Measurements from ENCODE around the gene RASGEF1C. TPM values are rescaled to one million over a fixed set of nuclear protein-coding genes. Genes with fewer than 3 reads are reported as not detected.

RASGEF1C gene
- total RNA-seq, 2 experiments from 2014 or later: not detected

- ChIA-PET CTCF (no interaction called here), POLR2A (no interaction called here)
- H3K9me3 Mint-ChIP-seq (ENCODE audit: low read depth): peaks cover 9% of the 10 kb centered on the region
- no peak overlapping the region for H3K27ac Mint-ChIP-seq
- peaks cover 8% of the 10 kb centered on the region for H3K27me3 Mint-ChIP-seq
- ATAC-seq (no peak), DNase-seq (no peak)
- no peaks in the 10 kb centered on the region for H3K36me3 Mint-ChIP-seq (ENCODE audit: low read depth)
- intact Hi-C loops (cut with DNase I, micrococcal nuclease): no loop called here
- H3K4me1 Mint-ChIP-seq: no peaks in the 10 kb centered on the region
- H3K4me3 Mint-ChIP-seq: no peak overlapping the region
Measured at GRCh38 chr5:180143656-180144364, 65.2 kb downstream of the RASGEF1C start.

GRCh38 chr5:180142824-180143610 lies 66.0 kb downstream of the RASGEF1C start:
- ChIA-PET POLR2A (no interaction called here), CTCF (no interaction called here)
- intact Hi-C loops (cut with DNase I, micrococcal nuclease): no loop called here
- Mint-ChIP-seq H3K4me1 (no peaks in the 10 kb centered on the region), H3K27ac (no peak overlapping the region), H3K9me3 (ENCODE audit: low read depth) (peaks cover 9% of the 10 kb centered on the region), H3K27me3 (peaks cover 8% of the 10 kb centered on the region), H3K4me3 (no peak overlapping the region), H3K36me3 (ENCODE audit: low read depth) (no peaks in the 10 kb centered on the region)
- DNase-seq (no peak), ATAC-seq (no peak)

GRCh38 chr5:180142021-180142765 lies 66.8 kb downstream of the RASGEF1C start:
- Mint-ChIP-seq H3K9me3 (ENCODE audit: low read depth) (peaks cover 6% of the 10 kb centered on the region), H3K4me1 (no peaks in the 10 kb centered on the region), H3K27me3 (peaks cover 6% of the 10 kb centered on the region), H3K4me3 (no peak overlapping the region), H3K36me3 (ENCODE audit: low read depth) (no peaks in the 10 kb centered on the region), H3K27ac (no peak overlapping the region)
- no peak for ATAC-seq
- ChIA-PET POLR2A (no interaction called here), CTCF (no interaction called here)
- intact Hi-C loops (cut with DNase I, micrococcal nuclease): no loop called here
- DNase-seq: no peak

DNA sequence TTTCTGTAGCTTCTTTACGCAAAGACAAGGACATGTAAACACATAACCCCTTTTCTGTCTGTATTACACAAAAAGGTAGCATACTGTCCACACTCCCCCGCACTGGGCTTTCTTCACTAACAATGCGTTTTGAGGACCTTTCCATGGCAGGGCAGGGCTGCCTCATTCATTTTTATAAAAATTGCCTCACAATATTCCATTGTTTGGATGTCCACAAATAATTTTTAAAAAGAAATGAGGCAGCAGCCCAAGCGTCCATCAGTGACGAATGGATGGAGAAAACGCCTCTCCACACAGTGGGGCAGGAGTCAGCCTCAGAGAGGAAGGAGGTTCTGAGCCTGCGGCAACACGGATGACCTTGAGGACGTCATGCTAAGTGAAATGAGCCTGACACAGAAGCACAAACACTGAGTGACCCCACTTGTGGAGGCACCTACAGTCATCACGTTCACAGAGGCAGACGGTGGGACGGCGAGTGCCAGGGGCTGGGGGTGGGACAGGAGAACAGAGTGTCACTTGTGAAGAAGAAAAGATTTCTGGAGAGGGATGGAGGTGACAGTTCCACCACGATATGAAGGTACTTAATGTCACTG lies 67.8 kb downstream of the RASGEF1C start:
- CTCF ChIA-PET: no interaction called here
- H3K4me1 Mint-ChIP-seq: no peaks in the 10 kb centered on the region
- H3K27ac Mint-ChIP-seq: no peak overlapping the region
- H3K9me3 Mint-ChIP-seq (ENCODE audit: low read depth): no peaks in the 10 kb centered on the region
- ATAC-seq (no peak), DNase-seq (no peak)
- H3K4me3 Mint-ChIP-seq: no peak overlapping the region
- H3K27me3 Mint-ChIP-seq: peaks cover 6% of the 10 kb centered on the region
- POLR2A ChIA-PET: no interaction called here
- intact Hi-C loops (cut with DNase I, micrococcal nuclease): no loop called here
- no peaks in the 10 kb centered on the region for H3K36me3 Mint-ChIP-seq (ENCODE audit: low read depth)

DNA sequence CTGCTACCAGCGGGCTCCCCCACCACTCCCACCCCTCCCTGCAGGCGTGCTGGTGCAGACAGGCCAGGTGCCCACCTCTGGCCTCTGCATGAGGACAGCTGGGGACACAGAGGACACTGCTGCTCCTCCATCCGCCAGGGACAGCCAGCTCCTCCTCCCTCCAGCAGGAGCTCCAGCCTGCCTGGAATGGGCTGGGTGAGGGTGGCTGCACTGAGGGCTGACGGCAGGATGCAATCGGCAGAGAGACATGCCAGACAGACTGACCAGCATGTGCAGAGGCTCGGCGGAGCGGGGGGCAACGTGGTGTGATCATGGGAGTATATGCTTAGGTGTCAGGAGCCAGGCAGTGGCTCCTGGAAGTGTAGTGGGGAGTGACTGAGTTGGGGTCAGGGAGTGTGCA lies 68.4 kb downstream of the RASGEF1C start:
- no peak for ATAC-seq
- no peak overlapping the region for H3K4me3 Mint-ChIP-seq
- H3K27ac Mint-ChIP-seq: no peak overlapping the region
- ChIA-PET POLR2A (no interaction called here), CTCF (no interaction called here)
- no peaks in the 10 kb centered on the region for H3K36me3 Mint-ChIP-seq (ENCODE audit: low read depth)
- intact Hi-C loops (cut with DNase I, micrococcal nuclease): no loop called here
- no peak for DNase-seq
- no peaks in the 10 kb centered on the region for H3K4me1 Mint-ChIP-seq
- H3K9me3 Mint-ChIP-seq (ENCODE audit: low read depth): no peaks in the 10 kb centered on the region
- peaks cover 6% of the 10 kb centered on the region for H3K27me3 Mint-ChIP-seq

- Mint-ChIP-seq H3K9me3 (ENCODE audit: low read depth) (no peaks in the 10 kb centered on the region), H3K4me1 (peaks cover 4% of the 10 kb centered on the region), H3K4me3 (no peak overlapping the region), H3K27me3 (peaks cover 6% of the 10 kb centered on the region), H3K36me3 (ENCODE audit: low read depth) (no peaks in the 10 kb centered on the region), H3K27ac (no peak overlapping the region)
- ChIA-PET POLR2A (no interaction called here), CTCF (no interaction called here)
- intact Hi-C loops (cut with DNase I, micrococcal nuclease): no loop called here
- ATAC-seq (no peak), DNase-seq (no peak)
Measured at GRCh38 chr5:180140079-180140554, 68.9 kb downstream of the RASGEF1C start.

GRCh38 chr5:180139731-180140055 lies 69.3 kb downstream of the RASGEF1C start:
- peaks cover 6% of the 10 kb centered on the region for H3K27me3 Mint-ChIP-seq
- H3K4me3 Mint-ChIP-seq: no peak overlapping the region
- no peak for DNase-seq
- H3K4me1 Mint-ChIP-seq: peaks cover 8% of the 10 kb centered on the region
- ChIA-PET CTCF (no interaction called here), POLR2A (no interaction called here)
- no peaks in the 10 kb centered on the region for H3K9me3 Mint-ChIP-seq (ENCODE audit: low read depth)
- H3K36me3 Mint-ChIP-seq (ENCODE audit: low read depth): no peaks in the 10 kb centered on the region
- intact Hi-C loops (cut with DNase I, micrococcal nuclease): no loop called here
- ATAC-seq: no peak
- no peak overlapping the region for H3K27ac Mint-ChIP-seq

GRCh38 chr5:180138976-180139730 lies 69.9 kb downstream of the RASGEF1C start:
- no peaks in the 10 kb centered on the region for H3K36me3 Mint-ChIP-seq (ENCODE audit: low read depth)
- no peak overlapping the region for H3K4me3 Mint-ChIP-seq
- intact Hi-C loops (cut with DNase I, micrococcal nuclease): no loop called here
- H3K27me3 Mint-ChIP-seq: peaks cover 6% of the 10 kb centered on the region
- CTCF ChIA-PET: no interaction called here
- ATAC-seq (no peak), DNase-seq (no peak)
- POLR2A ChIA-PET: no interaction called here
- no peaks in the 10 kb centered on the region for H3K9me3 Mint-ChIP-seq (ENCODE audit: low read depth)
- no peak overlapping the region for H3K27ac Mint-ChIP-seq
- H3K4me1 Mint-ChIP-seq: peaks cover 9% of the 10 kb centered on the region

GRCh38 chr5:180138214-180138975 lies 70.6 kb downstream of the RASGEF1C start:
- intact Hi-C loops (cut with DNase I, micrococcal nuclease): no loop called here
- DNase-seq: no peak
- ATAC-seq: no peak
- H3K4me3 Mint-ChIP-seq: no peak overlapping the region
- CTCF ChIA-PET: no interaction called here
- H3K27ac Mint-ChIP-seq: no peak overlapping the region
- POLR2A ChIA-PET: no interaction called here
- H3K27me3 Mint-ChIP-seq: peaks cover 6% of the 10 kb centered on the region
- H3K36me3 Mint-ChIP-seq (ENCODE audit: low read depth): no peaks in the 10 kb centered on the region
- peaks cover 9% of the 10 kb centered on the region for H3K4me1 Mint-ChIP-seq
- no peaks in the 10 kb centered on the region for H3K9me3 Mint-ChIP-seq (ENCODE audit: low read depth)

DNA sequence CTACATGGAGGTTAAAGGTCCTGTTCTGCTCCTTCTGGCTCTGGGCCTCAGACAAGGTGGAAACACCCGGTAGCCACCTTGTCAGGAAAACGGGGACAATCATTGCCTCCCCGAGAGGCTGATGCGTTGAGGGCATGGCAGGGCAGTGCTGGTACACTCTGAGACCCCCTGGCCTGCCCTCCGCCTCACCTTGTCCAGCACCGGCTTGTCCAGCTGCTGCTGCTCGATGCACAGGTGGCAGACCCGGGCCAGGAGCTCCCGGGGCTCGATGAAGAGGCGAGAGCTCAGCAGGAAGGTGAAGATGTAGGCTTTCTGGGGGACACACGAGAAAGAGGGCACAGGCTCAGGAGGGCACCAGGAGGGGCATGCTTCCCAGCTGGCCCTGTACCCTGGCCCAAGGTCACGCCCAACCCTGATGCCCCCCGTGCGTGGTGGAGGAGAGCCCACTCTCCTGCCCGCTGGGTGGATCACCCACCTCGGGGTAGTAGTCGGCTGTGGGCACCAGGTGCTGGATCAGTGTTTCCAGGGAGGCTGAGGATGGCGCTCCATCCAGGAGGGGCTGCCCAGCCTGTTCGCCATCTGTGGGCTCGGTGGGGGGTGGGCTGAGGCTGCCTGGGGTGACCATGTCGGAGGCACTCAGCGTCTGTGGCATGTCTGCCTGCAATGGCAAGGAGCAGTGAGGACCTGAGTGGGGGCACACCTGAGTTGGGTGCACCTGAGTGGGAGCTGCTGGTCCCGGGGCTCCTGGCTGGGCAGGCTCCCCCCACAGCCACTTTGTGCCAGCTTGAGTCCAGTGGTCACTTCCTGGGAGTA lies 71.4 kb downstream of the RASGEF1C start:
- CTCF ChIA-PET: no interaction called here
- DNase-seq (no peak), ATAC-seq (no peak)
- H3K4me3 Mint-ChIP-seq: no peak overlapping the region
- intact Hi-C loops (cut with DNase I, micrococcal nuclease): no loop called here
- POLR2A ChIA-PET: no interaction called here
- H3K27me3 Mint-ChIP-seq: peaks cover 6% of the 10 kb centered on the region
- H3K9me3 Mint-ChIP-seq (ENCODE audit: low read depth): no peaks in the 10 kb centered on the region
- H3K27ac Mint-ChIP-seq: no peak overlapping the region
- peaks cover 9% of the 10 kb centered on the region for H3K4me1 Mint-ChIP-seq
- no peaks in the 10 kb centered on the region for H3K36me3 Mint-ChIP-seq (ENCODE audit: low read depth)

Data from activated CD4-positive, alpha-beta T cell treated with anti-CD3 and anti-CD28 coated beads for 36 hours (primary cell).